Astrocyte (in vitro differentiated cells and primary cell): ENCODE measurements around the gene GRAMD1B. TPM values are rescaled to one million over a fixed set of nuclear protein-coding genes. Genes with fewer than 3 reads are reported as not detected.

Source experiments
- DNase-seq: peaks from one replicate; pipeline ENCODE4 v3.0.0-alpha.2; 2010; ENCODE audit warnings: low read depth
- FAIRE-seq: peaks from 2 replicates; lab custom pipeline; 2011; peaks lifted over from hg19 to GRCh38; lab: Jason Lieb, UNC
- H2AFZ ChIP-seq: 2 replicates; pipeline ENCODE4 v1.6.0; 2012; ENCODE audit warnings: low read depth, low read length, inconsistent platforms
- H3K27ac ChIP-seq: 2 replicates; pipeline ENCODE4 v1.5.1; 2011; ENCODE audit warnings: low read depth, low read length, inconsistent platforms
- H3K27me3 ChIP-seq: 2 replicates; pipeline ENCODE4 v1.6.0; 2011; ENCODE audit warnings: low read length, inconsistent platforms; ENCODE audit not compliant: insufficient read depth
- H3K36me3 ChIP-seq: 2 replicates; pipeline ENCODE4 v1.5.1; 2011; ENCODE audit warnings: low read length, inconsistent platforms; ENCODE audit not compliant: insufficient read depth
- H3K4me1 ChIP-seq: 2 replicates; pipeline ENCODE4 v1.5.1; 2011; ENCODE audit warnings: low read length, inconsistent platforms; ENCODE audit not compliant: insufficient read depth
- H3K4me2 ChIP-seq: 2 replicates; pipeline ENCODE4 v1.6.0; 2012; ENCODE audit warnings: low read length, inconsistent platforms
- H3K4me3 ChIP-seq: 2 replicates; pipeline ENCODE4 v1.5.1; 2011; ENCODE audit warnings: low read depth, mild to moderate bottlenecking, low read length, inconsistent platforms; ENCODE audit not compliant: insufficient read depth
- H3K79me2 ChIP-seq: 2 replicates; pipeline ENCODE4 v1.6.0; 2012; ENCODE audit warnings: mild to moderate bottlenecking, low read length, inconsistent platforms; ENCODE audit not compliant: insufficient read depth
- H3K9ac ChIP-seq: 2 replicates; pipeline ENCODE4 v1.6.0; 2012; ENCODE audit warnings: mild to moderate bottlenecking, low read length, inconsistent platforms
- H3K9me3 ChIP-seq: 2 replicates; pipeline ENCODE4 v1.5.1; 2012; ENCODE audit warnings: low read depth, mild to moderate bottlenecking, low read length, inconsistent platforms; ENCODE audit not compliant: insufficient read depth
- H4K20me1 ChIP-seq: 2 replicates; pipeline ENCODE4 v1.6.0; 2012; ENCODE audit warnings: low read length, inconsistent platforms; ENCODE audit not compliant: insufficient read depth
- H3K27ac Mint-ChIP-seq: one replicate; pipeline ENCODE4 v1.8.0; 2021; ENCODE audit warnings: mild to moderate bottlenecking, mixed read lengths; ENCODE audit not compliant: unreplicated experiment
- H3K27me3 Mint-ChIP-seq: one replicate; pipeline ENCODE4 v1.8.0; 2021; ENCODE audit warnings: low read depth, mixed read lengths; ENCODE audit not compliant: unreplicated experiment
- H3K36me3 Mint-ChIP-seq: one replicate; pipeline ENCODE4 v1.8.0; 2021; ENCODE audit warnings: low read depth, mixed read lengths; ENCODE audit not compliant: unreplicated experiment
- H3K4me1 Mint-ChIP-seq: one replicate; pipeline ENCODE4 v1.8.0; 2021; ENCODE audit warnings: low read depth, mixed read lengths; ENCODE audit not compliant: unreplicated experiment
- H3K4me3 Mint-ChIP-seq: one replicate; pipeline ENCODE4 v1.8.0; 2021; ENCODE audit warnings: mild to moderate bottlenecking, moderate library complexity, mixed read lengths; ENCODE audit not compliant: unreplicated experiment
- H3K9me3 Mint-ChIP-seq: one replicate; pipeline ENCODE4 v1.8.0; 2021; ENCODE audit warnings: mild to moderate bottlenecking, mixed read lengths; ENCODE audit not compliant: unreplicated experiment
- EZH2 ChIP-seq: IDR thresholded peaks from 2 replicates; pipeline ENCODE4 v1.6.1; 2012; ENCODE audit warnings: mild to moderate bottlenecking, low read length, inconsistent platforms; ENCODE audit not compliant: insufficient read depth
- total RNA-seq: library from RNA; stranded (reverse); gene quantifications from 2 replicates; pipeline ENCODE4 v1.2.1, GENCODE V29; 2021
- TF ChIP-seq, protein P1 (sequence below): IDR thresholded peaks from 2 replicates; pipeline ENCODE4 v1.5.1; 2011; ENCODE audit warnings: low read depth, mild to moderate bottlenecking, inconsistent platforms, low read length, moderate library complexity; ENCODE audit not compliant: insufficient read depth

The GRAMD1B gene
- total RNA-seq, 1 donor from 2014 or later, result 6.5 TPM

DNA sequence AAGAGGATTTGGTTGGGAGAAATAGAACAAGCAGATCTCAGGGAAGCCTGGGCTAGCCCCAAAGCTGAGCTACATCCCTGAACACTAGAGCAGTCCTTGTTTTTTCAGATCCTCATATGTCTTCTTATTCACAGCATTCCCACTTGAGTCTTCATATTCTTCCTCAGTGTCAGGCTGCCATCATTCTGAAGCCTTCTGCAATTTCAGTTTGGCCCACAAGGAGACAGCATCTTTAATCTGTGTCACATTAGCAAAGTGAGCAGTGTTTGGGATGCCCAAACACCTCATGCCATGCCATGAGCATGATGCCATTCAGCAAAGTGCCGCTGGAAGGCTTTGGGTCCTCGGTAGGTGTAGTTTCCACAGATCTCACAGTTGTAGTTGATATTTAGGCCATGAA lies 167.8 kb downstream of the GRAMD1B start:
- Histone ChIP-seq H3K4me3 (no peak overlapping the region), H4K20me1 (no peaks in the 10 kb centered on the region), H3K9ac (no peak overlapping the region), H3K79me2 (no peaks in the 10 kb centered on the region), H2AFZ (no peak overlapping the region), H3K27ac (no peak overlapping the region), H3K27me3 (no peaks in the 10 kb centered on the region), H3K36me3 (no peaks in the 10 kb centered on the region), H3K9me3 (no peaks in the 10 kb centered on the region), H3K4me2 (no peak overlapping the region), H3K4me1 (no peaks in the 10 kb centered on the region)
- H3K36me3 Mint-ChIP-seq, result peaks cover 16% of the 10 kb centered on the region
- TF ChIP-seq, protein P1, sequence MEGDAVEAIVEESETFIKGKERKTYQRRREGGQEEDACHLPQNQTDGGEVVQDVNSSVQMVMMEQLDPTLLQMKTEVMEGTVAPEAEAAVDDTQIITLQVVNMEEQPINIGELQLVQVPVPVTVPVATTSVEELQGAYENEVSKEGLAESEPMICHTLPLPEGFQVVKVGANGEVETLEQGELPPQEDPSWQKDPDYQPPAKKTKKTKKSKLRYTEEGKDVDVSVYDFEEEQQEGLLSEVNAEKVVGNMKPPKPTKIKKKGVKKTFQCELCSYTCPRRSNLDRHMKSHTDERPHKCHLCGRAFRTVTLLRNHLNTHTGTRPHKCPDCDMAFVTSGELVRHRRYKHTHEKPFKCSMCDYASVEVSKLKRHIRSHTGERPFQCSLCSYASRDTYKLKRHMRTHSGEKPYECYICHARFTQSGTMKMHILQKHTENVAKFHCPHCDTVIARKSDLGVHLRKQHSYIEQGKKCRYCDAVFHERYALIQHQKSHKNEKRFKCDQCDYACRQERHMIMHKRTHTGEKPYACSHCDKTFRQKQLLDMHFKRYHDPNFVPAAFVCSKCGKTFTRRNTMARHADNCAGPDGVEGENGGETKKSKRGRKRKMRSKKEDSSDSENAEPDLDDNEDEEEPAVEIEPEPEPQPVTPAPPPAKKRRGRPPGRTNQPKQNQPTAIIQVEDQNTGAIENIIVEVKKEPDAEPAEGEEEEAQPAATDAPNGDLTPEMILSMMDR, result no peak
- TF ChIP-seq EZH2, result no peak
- no peaks in the 10 kb centered on the region for H3K9me3 Mint-ChIP-seq
- no peak for DNase-seq
- no peak overlapping the region for H3K27ac Mint-ChIP-seq
- peaks cover 10% of the 10 kb centered on the region for H3K4me1 Mint-ChIP-seq
- H3K27me3 Mint-ChIP-seq, result peaks cover 2% of the 10 kb centered on the region
- H3K4me3 Mint-ChIP-seq, result no peak overlapping the region
- no peak for FAIRE-seq

DNA sequence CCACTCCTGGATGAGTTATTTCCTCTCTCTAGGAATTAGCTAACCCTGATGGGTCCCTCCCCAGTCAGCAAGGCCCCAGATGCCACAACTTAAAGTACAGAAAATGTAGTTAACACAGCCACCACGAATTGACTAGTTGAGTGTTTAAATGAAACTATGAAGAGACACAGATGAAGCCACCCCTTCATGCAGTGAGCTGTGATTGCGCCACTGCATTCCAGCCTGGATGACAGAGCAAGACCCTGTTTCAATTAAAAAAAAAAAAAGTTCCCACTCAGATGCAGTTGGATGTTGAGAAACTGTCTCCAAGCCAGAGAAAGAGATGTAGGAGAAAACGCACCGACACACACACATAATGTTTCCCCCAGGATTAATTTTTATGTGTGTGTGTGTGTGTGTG lies 171.1 kb downstream of the GRAMD1B start:
- H3K27me3 Mint-ChIP-seq, result peaks cover 2% of the 10 kb centered on the region
- no peak overlapping the region for H3K4me3 Mint-ChIP-seq
- Histone ChIP-seq H4K20me1 (no peaks in the 10 kb centered on the region), H3K9me3 (no peaks in the 10 kb centered on the region), H3K27ac (no peak overlapping the region), H3K4me2 (no peak overlapping the region), H3K4me1 (no peaks in the 10 kb centered on the region), H3K36me3 (no peaks in the 10 kb centered on the region), H3K9ac (no peak overlapping the region), H3K79me2 (no peaks in the 10 kb centered on the region), H3K27me3 (no peaks in the 10 kb centered on the region), H2AFZ (no peak overlapping the region), H3K4me3 (no peak overlapping the region)
- H3K9me3 Mint-ChIP-seq, result peaks cover 2% of the 10 kb centered on the region
- peaks cover 21% of the 10 kb centered on the region for H3K36me3 Mint-ChIP-seq
- H3K4me1 Mint-ChIP-seq, result peaks cover 4% of the 10 kb centered on the region
- H3K27ac Mint-ChIP-seq, result no peak overlapping the region
- DNase-seq, result no peak
- FAIRE-seq, result no peak
- TF ChIP-seq, protein P1, result no peak
- no peak for TF ChIP-seq EZH2

DNA sequence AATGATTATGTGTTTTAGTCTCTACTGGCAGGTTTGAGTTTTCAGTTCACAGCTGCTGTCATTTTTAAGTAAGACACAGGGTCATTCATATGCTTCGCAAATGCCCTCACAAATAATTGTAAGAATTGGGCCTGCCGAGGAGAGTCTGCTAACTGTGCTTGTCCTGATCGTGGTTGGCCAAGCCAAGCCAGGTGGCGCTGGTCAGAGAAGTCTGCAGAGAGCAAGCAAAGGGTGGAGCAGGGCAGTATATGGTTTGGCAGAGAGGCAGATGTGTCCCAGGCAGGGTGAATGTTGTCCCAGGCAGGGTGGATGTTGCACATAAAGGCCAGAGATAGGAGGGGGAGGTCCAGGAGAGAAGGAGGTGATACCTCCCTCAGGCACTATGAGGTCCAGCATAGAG lies 171.7 kb downstream of the GRAMD1B start:
- Mint-ChIP-seq H3K4me3 (no peak overlapping the region), H3K27me3 (peaks cover 2% of the 10 kb centered on the region), H3K9me3 (peaks cover 2% of the 10 kb centered on the region), H3K36me3 (peaks cover 24% of the 10 kb centered on the region), H3K4me1 (peaks cover 4% of the 10 kb centered on the region), H3K27ac (no peak overlapping the region)
- H3K27ac ChIP-seq, result no peak overlapping the region
- TF ChIP-seq, protein P1, result no peak
- TF ChIP-seq EZH2, result no peak
- no peak overlapping the region for H3K9ac ChIP-seq
- FAIRE-seq, result no peak
- H3K9me3 ChIP-seq, result no peaks in the 10 kb centered on the region
- no peaks in the 10 kb centered on the region for H4K20me1 ChIP-seq
- H3K4me1 ChIP-seq, result no peaks in the 10 kb centered on the region
- no peaks in the 10 kb centered on the region for H3K79me2 ChIP-seq
- no peaks in the 10 kb centered on the region for H3K36me3 ChIP-seq
- H3K27me3 ChIP-seq, result no peaks in the 10 kb centered on the region
- no peak overlapping the region for H3K4me2 ChIP-seq
- H3K4me3 ChIP-seq, result no peak overlapping the region
- no peak for DNase-seq
- H2AFZ ChIP-seq, result no peak overlapping the region
